Fibroblast of mammary gland (primary cell): ENCODE data around the gene SH3GL3.

ENCODE experiments used
- DNase-seq: peaks from one replicate; pipeline ENCODE4 v3.0.0-alpha.2; 2010; ENCODE audit warnings: low read depth
- H3K4me3 ChIP-seq: 2 replicates; pipeline ENCODE4 v1.5.1; 2011; ENCODE audit warnings: low read depth, mild to moderate bottlenecking, low read length, moderate library complexity; ENCODE audit not compliant: control insufficient read depth
- CTCF ChIP-seq: conservative IDR thresholded peaks from 2 replicates; pipeline ENCODE4 v1.5.1; 2011; ENCODE audit warnings: low read depth, low read length, inconsistent platforms; ENCODE audit not compliant: control insufficient read depth, insufficient read depth

Gene SH3GL3

GRCh38 chr15:83422541-83422940, 24.6 kb upstream of the SH3GL3 start:
- no peak for TF ChIP-seq CTCF
- H3K4me3 ChIP-seq = no peak overlapping the region
- DNase-seq = no peak

GRCh38 chr15:83424101-83424500, 23.0 kb upstream of the SH3GL3 start:
- TF ChIP-seq CTCF = no peak
- DNase-seq = no peak

GRCh38 chr15:83430441-83430840, 16.7 kb upstream of the SH3GL3 start:
- no peak for TF ChIP-seq CTCF
- no peak overlapping the region for H3K4me3 ChIP-seq
- DNase-seq = peak; percentile 12

More at GRCh38 chr15:83424101-83424500, 23.0 kb upstream of the SH3GL3 start:
- no peak overlapping the region for H3K4me3 ChIP-seq

GRCh38 chr15:83431521-83431920, 15.6 kb upstream of the SH3GL3 start:
- TF ChIP-seq CTCF = no peak
- H3K4me3 ChIP-seq = no peak overlapping the region
- DNase-seq = no peak

GRCh38 chr15:83435202-83435601, 11.9 kb upstream of the SH3GL3 start:
- no peak for TF ChIP-seq CTCF
- H3K4me3 ChIP-seq = no peak overlapping the region
- DNase-seq = peak; percentile 60

GRCh38 chr15:83435782-83436181, 11.4 kb upstream of the SH3GL3 start:
- no peak overlapping the region for H3K4me3 ChIP-seq
- peak; percentile 21 for DNase-seq
- no peak for TF ChIP-seq CTCF

GRCh38 chr15:83436513-83437158, 10.5 kb upstream of the SH3GL3 start:
- H3K4me3 ChIP-seq = no peak overlapping the region
- TF ChIP-seq CTCF = peak; percentile 71
- peak; percentile 71 for DNase-seq
